Lung (tissue), 12 donors: ENCODE measurements around the gene CNKSR3. TPM values are rescaled to one million over a fixed set of nuclear protein-coding genes. Genes with fewer than 3 reads are reported as not detected.

Experiments
- ATAC-seq: fragments of 200-7000 bp; cut with Tn5 transposase; one replicate; pipeline ENCODE4 v1.9.1; 2020; ENCODE audit warnings: moderate number of reproducible peaks; ENCODE audit not compliant: insufficient read depth, low FRiP score
- DNase-seq, 3 donors: peaks; one replicate each; pipeline ENCODE4 v3.0.0-alpha.2; 2013 to 2017
- H3K27ac ChIP-seq, 2 donors: one replicate each; pipeline ENCODE4 v1.5.1; 2013; ENCODE audit warnings: mild to moderate bottlenecking in 2 of 2, moderate library complexity in 2 of 2, control low read depth in 1 of 2, inconsistent platforms in 1 of 2, low read depth in 1 of 2, low read length in 1 of 2
- H3K27me3 ChIP-seq, 3 donors: one replicate each; pipeline ENCODE4 v1.5.1; 2013; ENCODE audit warnings: low read length in 2 of 3; ENCODE audit not compliant: control insufficient read depth in 3 of 3, insufficient read depth in 3 of 3
- H3K36me3 ChIP-seq, 4 donors: one replicate each; pipeline ENCODE4 v1.5.1; 2013; ENCODE audit warnings: low read length in 4 of 4, mild to moderate bottlenecking in 1 of 4, moderate library complexity in 1 of 4; ENCODE audit not compliant: control insufficient read depth in 4 of 4, insufficient read depth in 4 of 4
- H3K4me1 ChIP-seq, 5 donors: one replicate each; pipeline ENCODE4 v1.5.1; 2013; ENCODE audit warnings: low read length in 5 of 5, mild to moderate bottlenecking in 2 of 5, moderate library complexity in 1 of 5; ENCODE audit not compliant: control insufficient read depth in 5 of 5, insufficient read depth in 5 of 5
- H3K4me3 ChIP-seq: one replicate; pipeline ENCODE4 v1.5.1; 2013; ENCODE audit warnings: mild to moderate bottlenecking, control low read depth, moderate library complexity
- H3K9ac ChIP-seq, 2 donors: one replicate each; pipeline ENCODE4 v1.5.1; 2013; ENCODE audit warnings: low read length in 2 of 2, control low read depth in 1 of 2; ENCODE audit not compliant: insufficient read depth in 1 of 2
- H3K9me3 ChIP-seq, 4 donors: one replicate each; pipeline ENCODE4 v1.5.1; 2013; ENCODE audit warnings: low read length in 3 of 4, mild to moderate bottlenecking in 1 of 4, moderate library complexity in 1 of 4; ENCODE audit not compliant: control insufficient read depth in 4 of 4, insufficient read depth in 3 of 4
- WGBS, 2 donors: extraction: QIAGEN DNeasy Blood & Tissue Kit; methylation state at CpG; one replicate each; pipeline ENCODE4 v1.1.7; 2013; 5-methylcytosine and 5-hydroxymethylcytosine counted together
- polyA plus RNA-seq, 2 donors: library from polyadenylated mRNA; stranded (reverse); fragments of 200-250 nt; gene quantifications; one replicate each; pipeline ENCODE4 v1.2.1, GENCODE V29; 2013
- total RNA-seq, 2 donors: library from RNA; depleted of rRNA in 1 of 2; stranded (reverse); fragments of >200 nt in 1 of 2; gene quantifications; one replicate each; pipeline ENCODE4 v1.2.1, GENCODE V29; 2014 to 2021
- TF ChIP-seq, protein P1 (sequence below): IDR thresholded peaks from 2 replicates; pipeline ENCODE4 v1.5.1; 2012; ENCODE audit warnings: mild to moderate bottlenecking; ENCODE audit errors: control extremely low read depth, extremely low read depth
- donor health status: control.
- donor health status: control.
- donor health status: Bipolar disorder and iron deficiency.
- donor health status: healthy.
- donor health status: DM: yes; HTN: yes; CAD: no.

The CNKSR3 gene
- total and polyA plus RNA-seq, 4 donors: 3.5 to 23.9 (median 13.7) TPM

DNA sequence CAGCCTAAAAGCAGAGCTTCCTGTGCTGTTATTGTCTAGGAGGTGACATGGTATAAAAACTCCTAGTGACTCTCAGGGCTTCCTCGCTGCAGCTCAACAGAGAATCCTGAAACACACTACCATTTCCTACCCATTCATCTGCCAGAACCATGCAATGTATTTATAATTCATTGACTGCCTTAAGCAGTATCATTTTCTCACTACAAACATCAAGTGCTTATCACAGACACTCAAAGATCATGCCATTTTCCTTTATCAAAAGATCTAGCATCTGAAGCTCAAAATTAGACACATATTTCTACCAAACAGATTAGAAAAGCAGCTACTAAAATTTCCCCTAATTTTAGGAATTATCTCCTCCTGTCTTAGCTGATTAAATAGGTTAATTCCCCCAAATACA, 83.5 kb downstream of the CNKSR3 start:
- Histone ChIP-seq H3K4me3 (no peak overlapping the region), H3K36me3 (peaks cover 1 to 25% (median 13%) of the 10 kb centered on the region in 4 donors), H3K9ac (no peak overlapping the region), H3K27me3 (no peaks in the 10 kb centered on the region), H3K9me3 (no peaks in the 10 kb centered on the region), H3K27ac (no peak overlapping the region), H3K4me1 (peaks cover 0 to 8% (median 0%) of the 10 kb centered on the region in 5 donors)
- ATAC-seq (no peak), DNase-seq (no peak)
- TF ChIP-seq, protein P1, sequence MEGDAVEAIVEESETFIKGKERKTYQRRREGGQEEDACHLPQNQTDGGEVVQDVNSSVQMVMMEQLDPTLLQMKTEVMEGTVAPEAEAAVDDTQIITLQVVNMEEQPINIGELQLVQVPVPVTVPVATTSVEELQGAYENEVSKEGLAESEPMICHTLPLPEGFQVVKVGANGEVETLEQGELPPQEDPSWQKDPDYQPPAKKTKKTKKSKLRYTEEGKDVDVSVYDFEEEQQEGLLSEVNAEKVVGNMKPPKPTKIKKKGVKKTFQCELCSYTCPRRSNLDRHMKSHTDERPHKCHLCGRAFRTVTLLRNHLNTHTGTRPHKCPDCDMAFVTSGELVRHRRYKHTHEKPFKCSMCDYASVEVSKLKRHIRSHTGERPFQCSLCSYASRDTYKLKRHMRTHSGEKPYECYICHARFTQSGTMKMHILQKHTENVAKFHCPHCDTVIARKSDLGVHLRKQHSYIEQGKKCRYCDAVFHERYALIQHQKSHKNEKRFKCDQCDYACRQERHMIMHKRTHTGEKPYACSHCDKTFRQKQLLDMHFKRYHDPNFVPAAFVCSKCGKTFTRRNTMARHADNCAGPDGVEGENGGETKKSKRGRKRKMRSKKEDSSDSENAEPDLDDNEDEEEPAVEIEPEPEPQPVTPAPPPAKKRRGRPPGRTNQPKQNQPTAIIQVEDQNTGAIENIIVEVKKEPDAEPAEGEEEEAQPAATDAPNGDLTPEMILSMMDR: no peak
- 70 to 78% methylated on average over 1 of the region's 1 CpG for WGBS, 2 donors

DNA sequence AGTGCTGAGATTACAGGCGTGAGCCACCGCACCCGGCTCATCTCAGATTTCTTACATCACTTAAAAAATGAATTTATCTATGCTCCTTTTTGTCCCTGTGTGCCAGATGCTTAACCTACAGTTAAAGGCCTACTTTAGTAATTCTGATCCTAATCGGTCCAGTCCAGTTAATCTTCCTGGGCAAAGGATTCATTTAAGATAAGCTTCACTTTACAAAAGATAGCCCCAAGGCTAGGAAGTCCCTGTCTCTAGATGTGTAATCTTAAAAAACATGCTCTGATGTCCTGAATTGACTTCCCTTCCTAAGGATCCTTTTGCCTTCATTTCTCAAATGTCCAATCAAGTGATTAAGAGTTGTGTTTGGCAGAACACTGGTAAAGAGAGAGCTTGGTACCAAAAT, 85.5 kb downstream of the CNKSR3 start:
- no peak for ATAC-seq
- H3K4me3 ChIP-seq: no peak overlapping the region
- DNase-seq: no peak
- no peak overlapping the region for H3K9ac ChIP-seq
- no peak overlapping the region for H3K27ac ChIP-seq
- H3K4me1 ChIP-seq: peaks cover 0 to 4% (median 0%) of the 10 kb centered on the region in 5 donors
- TF ChIP-seq, protein P1: no peak
- 96 to 97% methylated on average over 4 of the region's 4 CpGs for WGBS, 2 donors
- peaks cover 5 to 26% (median 17%) of the 10 kb centered on the region in 4 donors for H3K36me3 ChIP-seq
- no peaks in the 10 kb centered on the region for H3K27me3 ChIP-seq
- no peaks in the 10 kb centered on the region for H3K9me3 ChIP-seq

DNA sequence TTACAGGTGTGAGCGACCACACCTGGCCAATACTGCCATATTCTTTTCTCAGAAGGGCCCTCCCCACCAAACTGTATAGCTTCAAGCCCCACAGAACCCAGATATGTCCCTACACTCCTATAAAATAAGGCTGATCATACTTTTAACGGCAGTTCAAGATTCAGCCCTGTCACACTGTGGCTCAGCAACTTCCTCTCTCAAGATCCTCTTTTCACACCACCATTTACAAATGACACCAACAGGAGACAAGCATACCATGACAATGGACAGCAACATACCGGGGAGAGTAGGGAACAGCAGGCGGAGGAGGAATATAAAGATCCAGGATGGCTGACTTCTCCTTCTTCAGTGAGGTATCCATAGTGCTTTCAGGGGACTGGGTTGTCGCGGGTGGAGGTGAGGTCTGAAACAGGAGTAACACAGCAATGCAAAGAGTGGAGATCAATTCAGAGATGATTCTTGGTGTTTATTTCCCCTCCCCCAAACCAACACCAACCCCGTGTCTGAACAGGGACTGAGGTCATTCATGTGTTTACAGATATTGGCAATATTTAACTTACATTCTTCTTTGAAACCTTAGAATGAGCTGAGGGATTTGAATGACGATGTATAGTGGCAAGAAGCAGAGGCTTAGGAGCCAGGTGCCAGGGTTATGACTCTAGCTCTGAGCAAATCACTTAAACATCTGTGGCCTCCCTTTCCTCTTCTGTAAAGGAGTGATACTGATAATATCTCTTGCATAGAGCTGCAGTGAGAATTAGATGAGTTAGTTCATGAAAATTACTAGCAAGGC, 96.3 kb downstream of the CNKSR3 start:
- DNase-seq: no peak
- no peak overlapping the region for H3K9ac ChIP-seq
- no peaks in the 10 kb centered on the region for H3K27me3 ChIP-seq
- H3K4me3 ChIP-seq: no peak overlapping the region
- no peak for ATAC-seq
- peaks cover 4 to 27% (median 12%) of the 10 kb centered on the region in 5 donors for H3K4me1 ChIP-seq
- TF ChIP-seq, protein P1: no peak
- WGBS, 2 donors: 72 to 83% methylated on average over 8 of the region's 8 CpGs
- H3K36me3 ChIP-seq: peaks cover 0 to 21% (median 15%) of the 10 kb centered on the region in 4 donors
- H3K9me3 ChIP-seq: no peaks in the 10 kb centered on the region
- no peak overlapping the region for H3K27ac ChIP-seq
